BE2C (cell line): ENCODE data around the gene MRO.

Source experiments
- DNase-seq: peaks from one replicate; pipeline ENCODE4 v3.0.0-alpha.2; 2020
- H3K27me3 ChIP-seq: fragments of 250-450 bp; sonication (Bioruptor Pico); 2 replicates; pipeline ENCODE4 v1.5.1; 2020; ENCODE audit warnings: mild to moderate bottlenecking
- H3K36me3 ChIP-seq: fragments of 250-450 bp; sonication (Bioruptor Pico); 2 replicates; pipeline ENCODE4 v1.5.1; 2020; ENCODE audit warnings: mild to moderate bottlenecking
- H3K4me1 ChIP-seq: fragments of 250-450 bp; sonication (Bioruptor Pico); 2 replicates; pipeline ENCODE4 v1.5.1; 2020
- H3K4me3 ChIP-seq: 2 replicates; pipeline ENCODE4 v1.5.1; 2011; ENCODE audit warnings: low read depth, low read length
- H3K9me3 ChIP-seq: fragments of 250-450 bp; sonication (Bioruptor Pico); 2 replicates; pipeline ENCODE4 v1.5.1; 2020
- CTCF ChIP-seq: IDR thresholded peaks from 2 replicates; pipeline ENCODE4 v1.5.1; 2012; ENCODE audit warnings: mild to moderate bottlenecking, low read depth, low read length

Gene MRO

DNA sequence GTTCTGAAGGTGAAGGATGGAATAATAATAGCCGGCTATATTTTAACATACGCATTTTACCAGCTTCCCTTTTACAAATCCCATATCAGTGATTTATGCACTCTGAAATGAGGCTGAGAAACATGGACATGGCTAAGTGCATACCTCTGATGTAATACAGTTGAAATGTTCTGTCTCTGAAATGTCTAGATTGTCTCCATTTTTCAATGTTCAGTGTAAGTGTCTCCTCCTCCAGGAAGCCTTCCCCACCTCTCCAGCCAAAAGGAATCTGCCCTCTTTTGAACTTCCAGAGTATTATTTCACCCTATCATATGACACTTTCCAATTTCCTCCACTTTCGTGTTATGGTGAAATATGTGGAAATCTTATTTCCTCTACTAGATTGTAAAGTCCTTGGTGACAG, 29.6 kb upstream of the MRO start:
- no peaks in the 10 kb centered on the region for H3K36me3 ChIP-seq
- H3K27me3 ChIP-seq: no peaks in the 10 kb centered on the region
- TF ChIP-seq CTCF: no peak
- H3K4me3 ChIP-seq: no peak overlapping the region
- DNase-seq: no peak
- H3K9me3 ChIP-seq: no peaks in the 10 kb centered on the region
- no peaks in the 10 kb centered on the region for H3K4me1 ChIP-seq

DNA sequence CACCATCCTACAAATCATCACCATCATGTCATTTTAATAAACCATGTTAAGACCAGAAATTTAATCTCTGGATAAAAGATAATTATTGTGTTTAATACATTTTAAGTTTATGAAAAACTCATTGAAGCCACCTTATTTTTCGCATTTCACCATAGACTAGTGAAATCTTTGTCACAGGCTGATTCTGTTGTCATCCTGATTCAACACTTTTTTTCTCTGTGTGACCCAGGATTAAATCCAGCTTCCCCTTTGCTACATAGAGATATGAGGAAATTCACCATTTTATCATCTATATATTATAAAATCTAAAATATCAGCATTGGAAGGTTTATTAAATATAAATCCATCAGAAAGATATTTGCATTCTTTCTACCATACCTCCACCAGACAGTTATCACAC, 29.2 kb upstream of the MRO start:
- no peaks in the 10 kb centered on the region for H3K9me3 ChIP-seq
- no peak for DNase-seq
- no peaks in the 10 kb centered on the region for H3K36me3 ChIP-seq
- H3K27me3 ChIP-seq: no peaks in the 10 kb centered on the region
- no peak for TF ChIP-seq CTCF
- no peak overlapping the region for H3K4me3 ChIP-seq
- H3K4me1 ChIP-seq: no peaks in the 10 kb centered on the region

GRCh38 chr18:50848061-50848551, 28.3 kb upstream of the MRO start:
- TF ChIP-seq CTCF: no peak
- H3K4me1 ChIP-seq: no peaks in the 10 kb centered on the region
- no peaks in the 10 kb centered on the region for H3K27me3 ChIP-seq

DNA sequence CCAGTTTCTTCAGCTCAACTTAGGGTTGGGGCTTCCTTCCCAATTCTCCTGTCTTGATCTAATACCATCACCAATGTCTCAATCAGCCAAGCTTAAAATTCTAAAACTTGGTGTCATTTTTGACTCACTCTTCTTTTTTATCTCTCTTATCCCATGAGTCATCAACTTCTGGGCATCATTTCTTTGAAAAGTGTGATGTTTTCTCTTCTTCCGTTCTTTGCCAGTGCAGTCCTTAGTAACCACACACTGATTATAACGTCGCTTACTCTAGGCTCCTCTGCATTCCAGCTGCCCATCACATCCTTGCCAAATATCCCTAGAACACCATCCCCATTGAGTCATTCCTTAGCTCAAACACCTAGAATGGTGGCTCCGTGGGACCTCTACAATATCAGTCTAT, 27.4 kb upstream of the MRO start:
- no peak for DNase-seq
- no peak for TF ChIP-seq CTCF

More at GRCh38 chr18:50848061-50848551, 28.3 kb upstream of the MRO start:
- no peaks in the 10 kb centered on the region for H3K36me3 ChIP-seq
- no peaks in the 10 kb centered on the region for H3K9me3 ChIP-seq
- DNase-seq: no peak
- no peak overlapping the region for H3K4me3 ChIP-seq

DNA sequence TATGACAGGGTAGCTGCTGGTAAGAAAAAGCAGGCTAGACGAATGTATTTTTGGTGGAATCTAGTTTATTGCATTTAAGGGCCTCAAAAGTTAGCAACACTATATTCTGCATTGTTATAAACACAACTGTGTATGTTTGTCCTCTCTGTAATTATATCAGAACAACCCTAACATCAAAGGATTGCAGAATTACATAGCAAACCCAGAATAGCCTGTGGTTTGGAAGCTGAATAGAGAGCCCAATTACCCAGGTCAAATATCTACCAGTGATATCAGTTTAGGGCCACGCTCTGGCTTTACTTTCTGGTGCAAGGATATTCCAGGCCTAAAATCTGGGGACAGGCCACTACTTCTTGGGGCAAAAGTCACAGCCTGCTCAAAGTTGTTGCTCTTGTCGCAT, 25.1 kb upstream of the MRO start:
- no peaks in the 10 kb centered on the region for H3K9me3 ChIP-seq
- DNase-seq: no peak
- no peak overlapping the region for H3K4me3 ChIP-seq
- TF ChIP-seq CTCF: no peak
- no peaks in the 10 kb centered on the region for H3K36me3 ChIP-seq
- no peaks in the 10 kb centered on the region for H3K4me1 ChIP-seq
- no peaks in the 10 kb centered on the region for H3K27me3 ChIP-seq

More for the DNA sequence above, 27.4 kb upstream of the MRO start:
- Histone ChIP-seq H3K9me3 (no peaks in the 10 kb centered on the region), H3K4me3 (no peak overlapping the region), H3K4me1 (no peaks in the 10 kb centered on the region), H3K36me3 (no peaks in the 10 kb centered on the region), H3K27me3 (no peaks in the 10 kb centered on the region)

DNA sequence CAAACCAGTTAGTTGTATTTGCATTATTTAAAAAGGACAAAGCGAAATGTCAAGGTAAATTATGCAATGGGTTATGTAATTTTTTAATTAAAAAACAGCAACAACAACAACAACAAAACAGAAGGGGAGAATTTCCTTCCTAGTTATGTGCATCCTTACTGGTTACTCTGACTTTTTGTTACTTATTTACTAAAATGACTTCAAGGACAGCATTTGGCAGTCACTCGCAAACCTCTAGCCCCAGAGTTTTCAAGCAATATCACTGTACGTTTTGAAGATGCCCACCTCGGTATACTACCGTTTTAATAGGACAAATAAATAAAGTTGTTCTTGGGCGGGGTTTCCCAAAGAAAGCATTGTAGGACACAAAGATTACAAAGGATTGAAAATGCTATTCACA, 24.7 kb upstream of the MRO start:
- H3K36me3 ChIP-seq: no peaks in the 10 kb centered on the region
- no peak for DNase-seq
- H3K27me3 ChIP-seq: no peaks in the 10 kb centered on the region
- no peak for TF ChIP-seq CTCF
- H3K9me3 ChIP-seq: no peaks in the 10 kb centered on the region
- H3K4me3 ChIP-seq: no peak overlapping the region
- no peaks in the 10 kb centered on the region for H3K4me1 ChIP-seq
